ENCODE data around the gene TTC38. TPM values are rescaled to one million over a fixed set of nuclear protein-coding genes. Genes with fewer than 3 reads are reported as not detected.

The TTC38 gene
- total RNA-seq: 33.1 and 39.7 TPM in 2 replicates
- 31.6 and 33.5 TPM in 2 replicates for polyA plus RNA-seq
- polyA plus RNA-seq (2011; cell fraction: cytosol; rRNA removed): 22.8 and 24.9 TPM in 2 replicates
- 72.1 and 85.3 TPM in 2 replicates for polyA plus RNA-seq (2011; cell fraction: nucleus; rRNA removed)
- polyA plus RNA-seq (2012): 14.4 and 16.5 TPM in 2 replicates
- 30.5 and 33.4 TPM in 2 replicates for polyA minus RNA-seq
- polyA minus RNA-seq (2011; cell fraction: cytosol; rRNA and poly(A)+ RNA removed): 50.4 TPM
- 21.8 and 30.4 TPM in 2 replicates for polyA minus RNA-seq (2011; cell fraction: nucleus; rRNA and poly(A)+ RNA removed)
- Bru-seq, nascent RNA: percentile 55 among the genes with signal in this experiment
- percentile 68 among the genes with signal in this experiment for BruChase-seq, experiment 1, labeled RNA remaining after a 6-hour chase
- percentile 64 among the genes with signal in this experiment for BruChase-seq, experiment 2, labeled RNA remaining after a 2-hour chase
- long read RNA-seq, transcript TTC38-201 (14 exons, 2,610 nt): major isoform, 35 of 58 reads
- long read RNA-seq, partial matches to known transcripts: 4 of 58 reads
- long read RNA-seq, other reads (novel, unspliced or antisense): 18 of 58 reads

- TSS peak; percentile 32 for BruUV-seq (replicated peaks)
- peak; percentile 49 for TF ChIP-seq POLR2A (IDR thresholded peaks at IDR 0.05; ENCODE audit: low read depth, low read length)
- TF ChIP-seq POLR2AphosphoS5 (IDR thresholded peaks at IDR 0.05; ENCODE audit: insufficient read depth, low read depth, low read length): peak; percentile 81
- no peak for TF ChIP-seq EZH2 (IDR thresholded peaks at IDR 0.05; ENCODE audit: borderline replicate concordance, low read depth, low read length, severe bottlenecking)
- DNase-seq (ENCODE audit: low read depth, low spot score) (peak; percentile 81), FAIRE-seq (peak; percentile 95)
- Histone ChIP-seq H3K79me2 (ENCODE audit: control insufficient read depth, insufficient read depth, low read length) (peaks cover 9% of the 10 kb centered on the region), H3K27me3 (ENCODE audit: control insufficient read depth in 2 of 2, insufficient read depth in 2 of 2, low read length in 2 of 2) (peaks cover 0 to 3% of the 10 kb centered on the region in 2 experiments), H3K4me2 (ENCODE audit: insufficient read depth, low read length) (peak within 1 kb of the TSS; percentile 76), H3K4me3 (replicated peaks in 1 of 3; ENCODE audit: insufficient read depth in 1 of 3, low read depth in 1 of 3, low read length in 3 of 3) (peak within 1 kb of the TSS; percentile 47 to 76 (median 60)), H3K36me3 (ENCODE audit: control insufficient read depth in 2 of 2, extremely low read depth in 1 of 2, insufficient read depth in 2 of 2, low read length in 2 of 2) (peaks cover 0 to 5% of the 10 kb centered on the region in 2 experiments), H4K20me1 (replicated peaks; ENCODE audit: control insufficient read depth, extremely low read depth, insufficient read depth, low read length) (no peaks in the 10 kb centered on the region), H3K9me3 (replicated peaks; ENCODE audit: control insufficient read depth, insufficient read depth, low read length) (no peaks in the 10 kb centered on the region), H3K4me1 (ENCODE audit: control insufficient read depth, extremely low read depth, insufficient read depth, low read length) (peaks cover 20% of the 10 kb centered on the region), H3K27ac (ENCODE audit: insufficient read depth, low read depth, low read length) (no peak within 1 kb of the TSS), H3K9ac (replicated peaks; ENCODE audit: extremely low read depth, insufficient read depth, low read length) (peak within 1 kb of the TSS; percentile 37), H3K9me1 (replicated peaks; ENCODE audit: control insufficient read depth, extremely low read depth, insufficient read depth, low read length) (no peaks in the 10 kb centered on the region), H2AFZ (ENCODE audit: low read depth, low read length) (peak within 1 kb of the TSS; percentile 97)
- ChIA-PET CTCF (interaction anchor here (0.7 to 1.6 kb wide), 9 partner anchors 12 to 434 kb away, joined by 3 to 5 read pairs (median 4); partner anchors contain the start of genes CDPF1 and GTSE1), POLR2A (interaction anchor here (0.6 to 1.3 kb wide), 4 partner anchors 15 to 179 kb away, joined by 3 to 6 read pairs (median 3); partner anchors contain the start of genes CDPF1 and GTSE1)
- intact Hi-C loops (cut with micrococcal nuclease): loop anchor here (1.0 to 5.0 kb wide), 3 partner anchors 17 to 270 kb away; partner anchors contain the start of gene CDPF1
- dilution Hi-C loops (cut with MboI; ENCODE audit: extremely low pct_ligation_motif_present, low sequenced_read_pairs): no loop called here
These were observed at the start of gene TTC38 for GRCh38 chr22:46267431-46268279. Gene TTC38 (plus strand): TSS chr22:46268008. CDS start chr22:46268040, 32 bp downstream.

- no peak overlapping the region for H2AFZ ChIP-seq (ENCODE audit: low read depth, low read length)
- BruUV-seq (replicated peaks): no TSS peak
- H3K36me3 ChIP-seq (ENCODE audit: control insufficient read depth in 2 of 2, extremely low read depth in 1 of 2, insufficient read depth in 2 of 2, low read length in 2 of 2): no peaks in the 10 kb centered on the region
- H3K9me1 ChIP-seq (replicated peaks; ENCODE audit: control insufficient read depth, extremely low read depth, insufficient read depth, low read length): no peaks in the 10 kb centered on the region
- intact Hi-C loops (cut with micrococcal nuclease) (no loop called here), dilution Hi-C loops (cut with MboI; ENCODE audit: extremely low pct_ligation_motif_present, low sequenced_read_pairs) (no loop called here)
- TF ChIP-seq MYC (IDR thresholded peaks at IDR 0.05; ENCODE audit: low read depth, low read length): no peak
- no peak for TF ChIP-seq EZH2 (IDR thresholded peaks at IDR 0.05; ENCODE audit: borderline replicate concordance, low read depth, low read length, severe bottlenecking)
- TF ChIP-seq FOS (IDR thresholded peaks at IDR 0.05; ENCODE audit: borderline replicate concordance, insufficient read depth, low read length): no peak
- TF ChIP-seq CTCF (IDR thresholded peaks at IDR 0.05; ENCODE audit: extremely low read depth in 1 of 2, insufficient read depth in 1 of 2, low read depth in 1 of 2, low read length in 2 of 2): no peak
- TF ChIP-seq JUN (IDR thresholded peaks at IDR 0.05; ENCODE audit: borderline replicate concordance, insufficient read depth, insufficient read length, low read depth): no peak
- no peak for TF ChIP-seq GATA2 (IDR thresholded peaks at IDR 0.05; ENCODE audit: insufficient read depth, insufficient read length, low read depth, low read length)
- no peak for TF ChIP-seq POLR2A (IDR thresholded peaks at IDR 0.05; ENCODE audit: low read depth, low read length)
- no peak for TF ChIP-seq POLR2AphosphoS5 (IDR thresholded peaks at IDR 0.05; ENCODE audit: insufficient read depth, low read depth, low read length)
- no peak for TF ChIP-seq MAX (IDR thresholded peaks at IDR 0.05; ENCODE audit: insufficient read depth, insufficient read length)
- no peak overlapping the region for H3K4me2 ChIP-seq (ENCODE audit: insufficient read depth, low read length)
- H4K20me1 ChIP-seq (replicated peaks; ENCODE audit: control insufficient read depth, extremely low read depth, insufficient read depth, low read length): no peaks in the 10 kb centered on the region
- FAIRE-seq: no peak
- no peak for DNase-seq (ENCODE audit: low read depth, low spot score)
- H3K4me1 ChIP-seq (ENCODE audit: control insufficient read depth, extremely low read depth, insufficient read depth, low read length): no peaks in the 10 kb centered on the region
- no peak overlapping the region for H3K4me3 ChIP-seq (replicated peaks in 1 of 3; ENCODE audit: insufficient read depth in 1 of 3, low read depth in 1 of 3, low read length in 3 of 3)
- H3K9ac ChIP-seq (replicated peaks; ENCODE audit: extremely low read depth, insufficient read depth, low read length): no peak overlapping the region
- H3K79me2 ChIP-seq (ENCODE audit: control insufficient read depth, insufficient read depth, low read length): no peaks in the 10 kb centered on the region
- ChIA-PET POLR2A (no interaction called here), CTCF (no interaction called here)
- H3K9me3 ChIP-seq (replicated peaks; ENCODE audit: control insufficient read depth, insufficient read depth, low read length): no peaks in the 10 kb centered on the region
- no peaks in the 10 kb centered on the region for H3K27me3 ChIP-seq (ENCODE audit: control insufficient read depth in 2 of 2, insufficient read depth in 2 of 2, low read length in 2 of 2)
- no peak overlapping the region for H3K27ac ChIP-seq (ENCODE audit: insufficient read depth, low read depth, low read length)
These were observed 48.2 kb upstream of the TTC38 start for GRCh38 chr22:46219636-46220035.

All from endothelial cell of umbilical vein (primary cell).